Measurements from ENCODE around the gene SH2D7.

GRCh38 chr15:78054518-78054917, 37.8 kb upstream of the SH2D7 start:
- TF ChIP-seq, protein P1, sequence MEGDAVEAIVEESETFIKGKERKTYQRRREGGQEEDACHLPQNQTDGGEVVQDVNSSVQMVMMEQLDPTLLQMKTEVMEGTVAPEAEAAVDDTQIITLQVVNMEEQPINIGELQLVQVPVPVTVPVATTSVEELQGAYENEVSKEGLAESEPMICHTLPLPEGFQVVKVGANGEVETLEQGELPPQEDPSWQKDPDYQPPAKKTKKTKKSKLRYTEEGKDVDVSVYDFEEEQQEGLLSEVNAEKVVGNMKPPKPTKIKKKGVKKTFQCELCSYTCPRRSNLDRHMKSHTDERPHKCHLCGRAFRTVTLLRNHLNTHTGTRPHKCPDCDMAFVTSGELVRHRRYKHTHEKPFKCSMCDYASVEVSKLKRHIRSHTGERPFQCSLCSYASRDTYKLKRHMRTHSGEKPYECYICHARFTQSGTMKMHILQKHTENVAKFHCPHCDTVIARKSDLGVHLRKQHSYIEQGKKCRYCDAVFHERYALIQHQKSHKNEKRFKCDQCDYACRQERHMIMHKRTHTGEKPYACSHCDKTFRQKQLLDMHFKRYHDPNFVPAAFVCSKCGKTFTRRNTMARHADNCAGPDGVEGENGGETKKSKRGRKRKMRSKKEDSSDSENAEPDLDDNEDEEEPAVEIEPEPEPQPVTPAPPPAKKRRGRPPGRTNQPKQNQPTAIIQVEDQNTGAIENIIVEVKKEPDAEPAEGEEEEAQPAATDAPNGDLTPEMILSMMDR (conservative IDR thresholded peaks at IDR 0.05): no peak
- no peak for TF ChIP-seq EZH2 (IDR thresholded peaks at IDR 0.05; ENCODE audit: low read depth)
